Activated CD4-positive, alpha-beta T cell treated with anti-CD3 and anti-CD28 coated beads for 48 hours (primary cell): Measurements from ENCODE around the gene KAT2A.

Experiments used
- DNase-seq: peaks from one replicate; pipeline ENCODE4 v3.0.0-alpha.2; 2020

KAT2A gene

GRCh38 chr17:42090964-42091790 lies 30.0 kb downstream of the KAT2A start:
- no peak for DNase-seq

GRCh38 chr17:42088736-42089135 lies 32.4 kb downstream of the KAT2A start:
- DNase-seq, result no peak

- DNase-seq, result no peak
Observed at GRCh38 chr17:42087736-42088705, 33.1 kb downstream of the KAT2A start.

GRCh38 chr17:42087042-42087701 lies 34.0 kb downstream of the KAT2A start:
- no peak for DNase-seq

- DNase-seq, result no peak
Observed at GRCh38 chr17:42081516-42082129, 39.5 kb downstream of the KAT2A start.

GRCh38 chr17:42079541-42079940 lies 41.6 kb downstream of the KAT2A start:
- DNase-seq, result no peak

- DNase-seq, result no peak
Observed at GRCh38 chr17:42078396-42079043, 42.6 kb downstream of the KAT2A start.

GRCh38 chr17:42077755-42078154 lies 43.4 kb downstream of the KAT2A start:
- no peak for DNase-seq

- DNase-seq, result no peak
Observed at GRCh38 chr17:42076797-42077559, 44.2 kb downstream of the KAT2A start.

- no peak for DNase-seq
Observed at GRCh38 chr17:42075789-42076188, 45.4 kb downstream of the KAT2A start.

- DNase-seq, result no peak
Observed at GRCh38 chr17:42072323-42073187, 48.6 kb downstream of the KAT2A start.

- DNase-seq, result no peak
Observed at GRCh38 chr17:42071810-42072209, 49.4 kb downstream of the KAT2A start.

GRCh38 chr17:42068979-42069378 lies 52.2 kb downstream of the KAT2A start:
- DNase-seq, result no peak

GRCh38 chr17:42067371-42068091 lies 53.6 kb downstream of the KAT2A start:
- DNase-seq, result peak; percentile 85

GRCh38 chr17:42065201-42065600 lies 56.0 kb downstream of the KAT2A start:
- no peak for DNase-seq
